ENCODE results near the gene DHX35.

DNA sequence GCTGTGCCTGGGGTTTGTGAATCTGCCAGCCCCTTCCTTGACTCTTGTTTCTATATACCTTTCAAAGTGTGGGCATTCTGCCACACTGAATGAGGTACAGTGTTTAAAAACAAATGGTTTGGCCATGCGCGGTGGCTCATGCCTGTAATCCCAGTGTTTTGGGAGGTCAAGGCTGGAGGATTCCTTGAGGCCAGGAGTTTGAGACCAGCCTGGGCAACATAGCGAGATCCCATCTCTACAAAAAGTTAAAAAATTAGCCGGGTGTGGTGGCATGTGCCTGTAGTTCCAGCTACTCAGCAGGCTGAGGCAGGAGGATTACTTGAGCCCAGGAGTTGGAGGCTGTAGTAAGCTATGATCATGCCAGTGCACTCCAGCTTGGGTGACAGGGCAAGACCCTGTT, 30.2 kb upstream of the DHX35 start:
- TF ChIP-seq, protein P1, sequence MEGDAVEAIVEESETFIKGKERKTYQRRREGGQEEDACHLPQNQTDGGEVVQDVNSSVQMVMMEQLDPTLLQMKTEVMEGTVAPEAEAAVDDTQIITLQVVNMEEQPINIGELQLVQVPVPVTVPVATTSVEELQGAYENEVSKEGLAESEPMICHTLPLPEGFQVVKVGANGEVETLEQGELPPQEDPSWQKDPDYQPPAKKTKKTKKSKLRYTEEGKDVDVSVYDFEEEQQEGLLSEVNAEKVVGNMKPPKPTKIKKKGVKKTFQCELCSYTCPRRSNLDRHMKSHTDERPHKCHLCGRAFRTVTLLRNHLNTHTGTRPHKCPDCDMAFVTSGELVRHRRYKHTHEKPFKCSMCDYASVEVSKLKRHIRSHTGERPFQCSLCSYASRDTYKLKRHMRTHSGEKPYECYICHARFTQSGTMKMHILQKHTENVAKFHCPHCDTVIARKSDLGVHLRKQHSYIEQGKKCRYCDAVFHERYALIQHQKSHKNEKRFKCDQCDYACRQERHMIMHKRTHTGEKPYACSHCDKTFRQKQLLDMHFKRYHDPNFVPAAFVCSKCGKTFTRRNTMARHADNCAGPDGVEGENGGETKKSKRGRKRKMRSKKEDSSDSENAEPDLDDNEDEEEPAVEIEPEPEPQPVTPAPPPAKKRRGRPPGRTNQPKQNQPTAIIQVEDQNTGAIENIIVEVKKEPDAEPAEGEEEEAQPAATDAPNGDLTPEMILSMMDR (IDR thresholded peaks at IDR 0.05; ENCODE audit: borderline replicate concordance, extremely low read depth, low read length, poor library complexity, severe bottlenecking), result no peak
- TF ChIP-seq EZH2 (IDR thresholded peaks at IDR 0.05; ENCODE audit: borderline replicate concordance, low read depth, low read length, severe bottlenecking), result no peak

All from DND-41 (cell line).